HG02610 (cell line): Measurements from ENCODE around the gene STIM2.
"Not testable (repeated sequence)": the region's sequence is repeated elsewhere in the genome, so short reads cannot be mapped to it uniquely, and the experiment has no call there.

Experiments used
- ATAC-seq: cut with Tn5 transposase; IDR thresholded peaks from one replicate; pipeline ENCODE4 v1.9.1; 2021; ENCODE audit warnings: mild to moderate bottlenecking, moderate library complexity; ENCODE audit not compliant: unreplicated experiment

Gene STIM2

GRCh38 chr4:26866781-26867180 is 6.1 kb downstream of the STIM2 start:
- no peak for ATAC-seq

GRCh38 chr4:26867914-26868684 is 7.5 kb downstream of the STIM2 start:
- ATAC-seq = no peak

DNA sequence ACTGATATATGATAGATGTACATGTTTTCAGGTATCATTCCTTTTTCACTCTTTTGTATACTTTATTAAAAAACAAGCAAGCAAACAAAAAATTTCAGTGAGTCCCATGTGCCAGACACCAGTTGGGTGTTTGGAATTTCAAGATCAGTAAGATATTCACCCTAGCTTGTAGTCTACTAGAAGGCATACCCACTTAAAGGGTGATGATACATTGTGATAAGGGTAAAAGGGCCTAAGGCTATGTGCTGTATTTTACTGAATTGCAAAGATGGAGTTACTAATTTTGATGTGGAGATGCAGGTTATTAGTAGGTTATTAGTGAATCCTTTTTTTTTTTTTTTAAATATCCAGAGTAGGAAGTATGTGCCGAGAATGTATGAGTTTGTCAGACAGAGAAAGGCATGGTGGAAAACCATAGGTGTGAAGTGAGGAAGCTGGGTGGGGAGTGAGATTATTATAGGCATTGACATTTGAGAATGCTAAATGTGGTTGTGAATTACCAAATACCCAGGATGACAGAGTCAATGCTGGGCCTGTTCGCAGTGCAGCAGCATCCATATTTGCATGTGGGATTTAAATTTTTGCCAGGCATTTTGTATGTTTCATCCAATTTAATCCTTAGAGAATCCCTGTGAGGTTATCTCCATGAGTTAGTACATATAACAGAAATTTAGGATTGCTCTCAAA is 10.1 kb downstream of the STIM2 start:
- no peak for ATAC-seq

DNA sequence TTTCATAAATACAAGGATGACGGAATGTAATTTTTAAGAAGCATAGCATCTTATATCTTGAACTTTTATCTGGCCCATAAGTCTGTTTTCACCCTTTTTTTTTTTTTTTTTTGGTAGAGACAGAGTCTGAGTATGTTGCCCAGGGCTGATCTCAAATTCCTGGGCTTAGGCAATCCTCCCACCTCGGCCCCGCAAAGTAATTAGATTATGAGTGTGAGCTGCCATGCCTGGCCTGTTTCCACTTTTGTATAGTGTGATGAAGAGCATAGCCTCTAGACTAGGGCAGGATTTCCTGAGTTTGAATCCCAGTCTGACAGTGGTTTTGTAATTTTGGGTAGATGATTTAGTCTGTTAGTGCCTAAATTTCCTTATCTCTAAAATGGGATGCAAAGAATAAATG is 11.0 kb downstream of the STIM2 start:
- ATAC-seq = no peak

DNA sequence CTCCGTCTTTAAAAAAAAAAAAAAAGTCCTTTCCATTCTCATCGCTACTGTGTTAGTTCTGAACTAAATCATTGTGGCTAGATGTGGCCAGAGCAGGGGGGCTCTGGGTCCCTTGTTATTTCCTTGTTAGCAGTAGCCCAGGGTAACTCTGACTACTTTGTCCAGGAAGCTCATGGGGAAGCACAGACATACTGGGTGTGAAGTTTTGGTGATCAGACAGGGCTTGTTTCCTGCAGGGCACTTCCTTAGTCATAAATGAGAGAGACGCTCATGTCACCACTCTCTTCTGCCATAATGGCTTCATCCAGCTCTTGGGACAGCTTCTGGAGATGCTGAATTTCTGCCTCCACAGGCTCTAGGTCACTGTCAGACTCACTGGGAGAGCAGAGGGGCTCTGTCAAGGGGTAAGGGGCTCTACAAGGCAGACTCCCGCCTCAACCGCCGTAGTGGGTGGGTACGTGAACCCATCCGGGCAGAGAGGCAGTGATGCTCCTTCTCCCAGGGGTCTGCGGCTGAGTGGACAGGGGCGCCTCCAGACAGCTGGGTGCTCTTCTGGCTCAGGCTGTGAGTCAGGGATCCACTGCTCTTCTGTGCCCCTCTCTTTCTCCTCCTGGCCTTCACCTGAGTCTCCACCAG is 12.9 kb downstream of the STIM2 start:
- ATAC-seq = peak; percentile 99

DNA sequence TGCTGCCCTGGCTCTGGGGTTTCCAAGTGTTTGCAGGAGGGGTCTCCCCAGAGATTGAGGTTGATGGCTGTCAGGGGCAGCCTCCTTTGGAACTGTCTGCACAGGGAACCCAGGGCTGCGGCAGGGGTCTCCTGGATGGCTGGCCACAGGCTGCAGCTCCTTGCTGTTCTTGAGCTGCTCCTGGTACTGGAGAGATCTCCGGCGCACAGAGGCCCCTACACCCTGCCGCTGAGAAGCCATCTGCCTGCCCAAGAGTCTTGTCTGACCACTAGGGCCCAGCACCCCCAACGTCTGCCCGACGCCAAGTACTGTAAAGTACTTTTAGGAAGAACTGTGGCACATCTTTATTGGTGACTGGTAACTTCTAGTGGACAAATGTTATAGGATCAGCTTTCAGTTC is 13.5 kb downstream of the STIM2 start:
- no peak for ATAC-seq

DNA sequence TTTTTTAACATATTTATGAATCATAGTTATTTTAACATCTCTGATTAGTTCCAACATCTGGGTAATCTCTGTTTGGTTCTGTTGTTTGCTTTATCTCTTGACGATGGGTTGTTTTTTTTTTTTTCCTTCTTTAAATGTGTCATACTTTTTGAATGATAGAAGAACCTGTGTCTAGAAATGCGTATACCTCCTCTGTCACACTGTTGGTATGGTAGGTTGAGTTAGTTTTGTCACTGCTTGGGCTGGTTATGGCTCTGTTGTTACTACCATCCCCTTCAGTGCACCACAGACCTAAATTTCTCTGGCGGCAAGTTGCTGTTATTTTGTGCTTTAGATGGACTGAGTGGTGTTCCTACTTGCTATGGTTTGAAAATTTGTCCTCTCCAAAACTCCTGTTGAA is 16.8 kb downstream of the STIM2 start:
- ATAC-seq = no peak

GRCh38 chr4:26877961-26878360 is 17.3 kb downstream of the STIM2 start:
- ATAC-seq = no peak

DNA sequence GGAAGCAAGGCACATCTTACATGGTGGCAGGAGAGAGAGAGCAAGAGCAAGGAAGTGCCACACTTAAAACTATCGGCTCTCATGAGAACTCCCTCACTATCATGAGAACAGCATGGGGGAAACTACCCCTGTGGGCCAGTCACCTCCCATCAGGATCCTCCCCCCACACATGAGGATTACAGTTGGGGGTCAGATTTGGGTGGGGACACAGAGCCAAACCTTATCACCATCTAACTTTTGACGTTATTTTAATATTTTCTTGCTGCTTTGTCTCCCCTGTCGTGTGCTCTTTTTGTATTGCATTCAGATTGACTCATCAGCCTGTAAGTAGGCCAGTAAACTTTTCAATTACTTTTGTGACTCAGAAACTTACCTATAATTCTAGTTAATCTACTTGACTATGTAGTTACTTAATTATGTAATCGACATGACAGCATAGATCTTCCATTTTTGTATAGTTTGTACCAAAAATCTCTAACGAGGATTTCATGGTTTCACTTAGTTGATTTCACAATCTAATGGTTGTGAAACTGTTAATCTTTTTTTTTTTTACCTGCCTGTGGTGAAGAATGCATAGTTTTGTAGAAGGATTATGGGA is 18.3 kb downstream of the STIM2 start:
- no peak for ATAC-seq

DNA sequence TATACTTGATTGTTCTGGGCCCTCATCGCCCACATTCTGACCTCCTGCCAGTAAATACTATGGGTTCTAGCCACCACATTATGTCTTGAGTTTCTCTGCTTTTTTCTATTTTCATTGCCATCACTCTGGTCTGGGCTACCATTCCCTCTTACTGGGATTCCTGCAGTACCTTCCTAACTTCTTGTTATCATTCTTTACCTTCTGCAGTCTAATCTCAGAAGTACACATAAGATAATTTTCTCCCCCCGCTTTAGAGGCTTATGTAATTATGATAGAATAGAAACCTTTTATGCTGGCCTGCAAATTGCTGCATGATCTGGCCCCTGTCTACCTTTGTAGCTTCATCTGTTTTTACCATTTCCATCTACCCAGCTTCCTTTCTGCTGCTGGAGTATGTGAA is 19.2 kb downstream of the STIM2 start:
- no peak for ATAC-seq

DNA sequence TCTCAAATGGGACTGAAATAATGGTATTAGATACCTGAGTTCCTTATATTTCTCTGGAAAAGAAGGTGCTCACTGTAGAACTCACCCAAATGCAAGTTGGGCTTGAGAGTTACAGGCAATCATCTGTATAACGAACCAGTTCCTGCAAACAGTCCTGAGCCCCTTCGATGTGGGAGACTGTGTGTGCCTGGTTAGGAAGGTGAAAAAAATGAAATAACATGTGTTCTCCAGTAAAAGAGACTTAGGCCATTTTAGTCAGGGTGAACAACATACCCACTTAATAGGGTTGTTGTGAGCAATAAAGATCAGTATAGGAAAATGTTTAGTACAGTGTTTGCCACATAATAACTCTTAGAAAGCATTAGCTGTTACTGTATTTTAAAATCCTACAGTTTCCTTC is 23.4 kb downstream of the STIM2 start:
- no peak for ATAC-seq

GRCh38 chr4:26884486-26884988 is 23.9 kb downstream of the STIM2 start:
- ATAC-seq = peak; percentile 50

DNA sequence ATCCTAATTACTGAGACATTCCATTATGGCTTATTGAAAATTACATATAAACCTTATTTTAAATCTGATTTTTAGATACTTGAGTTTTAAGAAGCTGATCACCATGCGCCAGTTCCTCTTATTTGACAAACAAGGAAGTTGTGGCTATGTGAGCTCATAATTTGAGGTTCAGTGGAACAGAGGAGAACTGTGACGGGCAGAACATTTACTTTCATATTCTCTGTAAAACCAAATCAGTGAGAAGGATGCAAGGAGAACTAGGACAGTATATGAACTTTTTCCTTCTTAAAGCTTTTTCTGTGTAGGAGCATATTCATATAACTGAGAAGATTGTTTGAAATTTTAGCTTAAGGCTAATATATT is 25.3 kb downstream of the STIM2 start:
- ATAC-seq = peak; percentile 90

GRCh38 chr4:26887143-26887542 is 26.5 kb downstream of the STIM2 start:
- ATAC-seq = no peak

DNA sequence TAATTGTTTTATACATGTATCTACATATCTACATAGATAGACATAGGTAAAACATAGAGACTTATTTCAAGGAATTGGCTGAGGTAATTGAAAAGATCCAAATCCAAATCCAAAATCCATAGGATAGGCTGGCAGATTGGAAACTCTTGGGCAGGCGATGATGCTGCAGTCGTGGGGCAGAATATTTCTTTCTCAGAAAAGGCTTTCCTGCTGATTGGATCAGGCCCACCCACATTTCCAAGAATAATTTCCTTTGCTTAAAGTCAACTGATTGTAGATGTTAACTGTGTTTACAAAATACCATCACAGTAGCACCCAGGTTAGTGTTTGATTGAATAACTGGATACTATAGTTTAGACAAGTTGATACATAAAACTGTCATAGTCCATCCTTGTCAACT is 27.2 kb downstream of the STIM2 start:
- ATAC-seq = no peak

DNA sequence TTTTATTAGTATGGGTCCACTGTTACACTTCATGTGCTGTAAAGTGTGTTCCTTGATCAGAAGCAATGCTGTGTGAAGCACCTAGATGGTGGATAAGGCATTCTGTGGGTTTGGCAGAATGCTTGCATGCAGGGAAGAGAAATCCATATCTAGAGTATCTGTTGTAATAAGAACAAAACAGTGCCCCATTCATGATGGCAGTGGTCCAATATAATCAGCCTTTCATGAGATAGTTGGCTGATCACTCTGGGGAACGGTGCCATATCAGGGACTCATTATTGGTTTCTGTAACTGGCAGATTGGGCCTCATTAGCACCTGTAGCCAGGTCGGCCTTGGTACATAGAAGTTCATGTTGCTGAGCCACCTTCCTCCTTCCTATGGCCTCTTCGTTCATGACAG is 28.7 kb downstream of the STIM2 start:
- ATAC-seq = no peak

DNA sequence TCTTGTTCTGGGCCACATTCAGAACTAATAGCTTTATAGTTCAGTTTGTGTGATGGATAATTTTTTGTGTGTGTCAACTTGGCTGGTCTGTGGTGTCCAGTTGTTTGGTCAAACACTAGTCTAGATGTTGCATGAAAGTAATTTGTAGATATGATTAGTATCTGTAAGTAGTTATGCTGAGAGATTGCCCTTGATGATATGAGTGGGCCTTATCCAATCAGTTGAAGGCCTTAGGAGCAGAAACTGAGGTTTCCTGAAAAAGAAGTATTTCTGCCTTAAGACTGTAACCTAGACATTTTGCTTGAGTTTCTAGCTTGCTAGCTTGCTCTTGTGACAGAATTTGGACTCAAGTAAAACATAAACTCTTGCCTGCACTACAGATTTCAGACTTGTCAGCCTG is 30.4 kb downstream of the STIM2 start:
- ATAC-seq = no peak

DNA sequence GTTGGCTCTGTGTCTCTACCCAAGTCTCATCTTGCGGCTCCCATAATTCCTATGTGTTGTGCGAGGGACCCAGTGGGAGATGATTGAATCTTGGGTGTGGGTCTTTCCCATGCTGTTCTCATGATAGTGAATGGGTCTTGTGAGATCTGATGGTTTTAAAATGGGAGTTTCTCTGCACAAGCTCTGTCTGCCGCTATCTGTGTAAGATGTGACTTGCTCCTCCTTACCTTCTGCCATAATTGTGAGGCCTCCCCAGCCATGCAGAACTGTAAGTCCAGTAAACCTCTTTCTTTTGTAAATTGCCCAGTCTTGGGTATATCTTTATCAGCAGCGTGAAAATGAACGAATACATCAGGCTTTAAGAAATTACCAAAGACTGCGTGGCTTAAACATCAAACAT is 31.2 kb downstream of the STIM2 start:
- no peak for ATAC-seq

DNA sequence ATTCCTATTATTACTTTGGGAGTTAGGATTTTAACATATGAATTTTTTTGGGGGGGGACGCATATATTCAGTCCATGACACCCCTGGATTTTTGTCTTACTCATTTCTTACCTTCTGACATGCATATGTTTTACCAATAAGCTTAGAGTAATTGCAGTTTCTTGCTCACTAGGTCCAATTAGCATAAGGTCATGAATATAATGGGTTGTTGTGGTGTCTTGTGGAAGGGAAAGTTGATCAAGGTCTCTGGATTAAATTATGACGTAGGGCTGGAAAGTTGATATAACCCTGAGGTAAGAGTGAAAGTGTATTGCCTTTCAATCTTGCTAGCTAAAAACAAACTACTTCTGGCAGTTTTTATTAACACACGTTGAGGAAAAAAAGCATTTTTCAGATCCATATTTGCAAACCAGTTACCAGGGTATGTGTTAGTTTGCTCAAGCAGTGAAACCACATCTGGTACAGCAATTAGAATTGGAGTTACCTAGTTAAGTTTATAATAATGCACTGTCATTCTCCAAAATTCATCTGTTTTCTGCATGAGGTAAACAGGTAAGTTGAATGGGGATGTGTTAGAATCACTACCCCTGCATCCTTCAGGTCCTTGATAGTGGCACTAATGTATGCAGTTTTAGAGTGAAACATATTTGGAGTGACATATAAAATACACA is 32.0 kb downstream of the STIM2 start:
- no peak for ATAC-seq

- no peak for ATAC-seq
Measured at GRCh38 chr4:26893491-26893890, 32.9 kb downstream of the STIM2 start.

DNA sequence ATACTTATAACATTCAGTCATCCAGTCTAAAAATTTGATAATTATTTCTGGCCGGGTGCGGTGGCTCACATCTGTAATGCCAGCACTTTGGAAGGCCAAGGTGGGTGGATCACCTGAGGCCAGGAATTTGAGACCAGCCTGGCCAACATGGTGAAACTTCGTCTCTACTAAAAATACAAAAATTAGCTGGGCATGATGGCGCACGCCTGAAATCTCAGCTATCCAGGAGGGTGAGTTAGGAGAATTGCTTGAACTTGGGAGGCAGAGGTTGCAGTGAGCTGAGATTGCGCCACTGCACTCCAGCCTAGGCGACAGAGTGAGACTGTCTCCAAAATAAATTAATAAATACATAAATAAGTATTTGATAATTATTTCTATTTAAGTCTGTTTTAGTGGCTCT is 34.2 kb downstream of the STIM2 start:
- not testable (repeated sequence) for ATAC-seq
